Activated CD4-positive, alpha-beta T cell treated with anti-CD3 and anti-CD28 coated beads for 1 hour (primary cell): ENCODE measurements around the gene MSH3.
"Not testable (repeated sequence)": the region's sequence is repeated elsewhere in the genome, so short reads cannot be mapped to it uniquely, and the experiment has no call there.

ENCODE experiments used
- DNase-seq: peaks from one replicate; pipeline ENCODE4 v3.0.0-alpha.2; 2020

The MSH3 gene

DNA sequence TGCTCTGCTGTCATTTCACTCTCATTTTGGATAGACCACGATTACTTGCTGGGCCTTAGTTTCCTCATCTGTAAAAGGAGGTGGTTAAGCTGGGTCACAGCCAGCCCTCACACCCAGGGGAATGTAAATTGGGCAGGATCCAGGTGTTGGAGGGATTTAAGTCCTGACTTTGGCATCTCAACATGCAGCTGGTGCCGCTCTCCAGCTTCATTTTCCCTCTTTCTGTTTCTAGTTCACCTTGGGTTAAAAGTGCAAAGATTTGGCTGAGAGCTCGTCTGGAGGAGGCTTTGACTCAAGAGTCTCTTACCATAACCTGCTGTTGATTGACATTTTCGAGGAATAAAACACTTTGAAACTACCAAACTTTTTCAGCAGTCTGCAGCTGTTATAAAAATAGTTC, 144.6 kb downstream of the MSH3 start:
- DNase-seq: no peak

DNA sequence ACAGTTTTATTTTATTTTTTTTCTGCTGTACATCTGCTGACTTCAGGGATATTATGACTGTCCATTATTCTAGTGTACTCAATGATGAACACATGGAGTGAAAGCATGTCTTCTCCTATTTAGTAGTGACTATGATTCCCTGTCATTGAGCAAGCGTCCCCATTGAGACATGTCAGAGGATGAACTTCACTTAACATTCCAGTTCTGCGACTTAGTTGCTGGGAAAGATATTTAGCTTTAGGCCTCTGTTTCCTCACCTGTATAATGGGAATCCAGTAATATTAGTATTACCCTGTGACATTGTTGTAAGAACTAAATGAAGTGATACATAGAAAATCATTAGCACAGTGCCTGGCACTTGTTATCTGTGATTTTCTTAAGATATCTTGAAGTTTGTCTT, 145.1 kb downstream of the MSH3 start:
- no peak for DNase-seq

DNA sequence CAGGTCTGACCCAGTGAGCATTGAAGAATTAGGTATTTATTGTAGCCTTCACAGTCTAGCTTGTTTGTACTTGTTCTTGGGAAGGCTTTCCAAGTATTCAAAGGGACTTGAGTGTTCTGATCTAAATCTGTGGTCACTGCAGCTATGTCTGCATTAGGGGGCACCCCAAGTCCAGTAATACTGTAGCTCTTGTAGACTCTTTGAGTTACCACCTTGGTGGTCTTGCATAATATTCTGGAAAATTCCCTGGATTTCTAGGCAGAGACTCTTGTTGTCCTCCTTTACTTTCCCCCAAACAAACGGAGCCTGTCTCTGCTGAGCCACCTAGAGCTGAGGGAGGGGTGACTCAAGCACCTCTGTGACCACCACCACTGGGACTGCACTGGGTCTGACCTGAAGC, 149.9 kb downstream of the MSH3 start:
- no peak for DNase-seq

DNA sequence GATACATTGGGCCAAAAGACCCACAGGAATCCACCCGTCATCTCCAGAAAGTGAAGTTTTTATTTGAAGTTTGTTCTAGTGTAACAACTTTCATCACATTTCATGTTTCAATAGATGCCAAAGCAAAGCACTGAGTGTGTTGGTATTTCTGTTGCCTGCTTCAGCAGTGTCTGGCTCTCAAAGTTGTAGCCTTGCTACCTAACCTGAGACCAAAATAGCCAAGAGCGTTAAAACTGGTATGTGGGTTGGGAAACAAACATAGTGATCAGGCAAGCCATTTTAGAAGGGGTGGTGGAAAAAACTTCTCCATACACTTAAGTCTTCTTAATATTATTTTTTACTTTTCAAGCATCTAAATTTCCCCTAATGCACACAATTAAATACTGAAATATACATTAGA, 150.6 kb downstream of the MSH3 start:
- no peak for DNase-seq

DNA sequence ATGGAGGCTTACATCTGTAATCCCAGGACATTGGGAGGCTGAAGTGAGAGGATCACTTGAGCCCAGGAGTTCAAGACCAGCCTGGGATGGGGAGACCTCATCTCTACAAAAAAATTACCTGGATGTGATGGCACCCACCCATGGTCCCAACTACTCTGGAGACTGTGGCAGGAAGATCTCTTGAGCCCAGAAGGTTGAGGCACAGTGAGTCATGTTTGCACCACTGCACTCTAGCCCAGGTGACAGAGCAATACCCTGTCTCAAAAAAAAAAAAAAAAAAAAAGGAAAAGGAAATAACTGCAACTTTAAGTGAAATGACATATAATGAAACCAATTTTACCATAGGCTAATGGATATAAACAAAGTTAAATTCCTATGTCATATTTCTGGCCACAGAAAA, 152.5 kb downstream of the MSH3 start:
- DNase-seq: no peak

DNA sequence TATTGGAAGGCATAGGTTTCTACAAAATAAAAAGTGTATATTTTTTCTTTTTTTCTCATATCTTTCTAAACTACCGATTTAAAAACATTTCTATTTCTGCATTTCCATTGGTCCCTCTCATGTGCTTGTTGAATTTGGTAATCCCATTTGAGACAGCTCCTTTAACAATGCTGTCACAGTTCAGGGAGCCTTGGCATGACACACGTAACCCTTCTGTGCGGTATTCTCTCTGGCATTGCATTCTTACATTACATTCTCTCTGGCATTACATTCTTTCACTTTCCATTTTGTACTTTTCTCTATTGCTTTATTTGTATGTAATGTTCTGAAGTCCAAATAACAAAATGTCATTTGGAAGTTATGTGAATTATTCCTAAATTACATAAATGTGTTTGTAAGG, 155.0 kb downstream of the MSH3 start:
- DNase-seq: no peak

DNA sequence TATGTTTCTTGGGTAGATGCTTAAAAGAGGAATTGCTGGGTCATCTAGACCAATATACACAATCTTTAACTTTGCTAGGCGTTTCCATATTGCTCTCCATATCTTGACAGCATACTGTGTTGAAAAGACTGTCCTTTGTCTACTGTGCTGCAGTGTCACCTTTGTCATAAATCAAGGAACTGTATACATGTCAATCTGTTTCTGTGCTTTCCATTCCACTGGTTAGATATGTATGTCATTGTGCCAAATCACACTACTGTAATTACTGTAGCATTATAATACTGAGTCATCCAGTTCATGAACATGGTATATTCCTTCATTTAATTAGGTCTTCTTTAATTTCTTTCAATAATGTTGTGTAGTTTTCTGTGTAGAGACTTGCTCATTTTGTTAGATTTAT, 156.0 kb downstream of the MSH3 start:
- DNase-seq: no peak

DNA sequence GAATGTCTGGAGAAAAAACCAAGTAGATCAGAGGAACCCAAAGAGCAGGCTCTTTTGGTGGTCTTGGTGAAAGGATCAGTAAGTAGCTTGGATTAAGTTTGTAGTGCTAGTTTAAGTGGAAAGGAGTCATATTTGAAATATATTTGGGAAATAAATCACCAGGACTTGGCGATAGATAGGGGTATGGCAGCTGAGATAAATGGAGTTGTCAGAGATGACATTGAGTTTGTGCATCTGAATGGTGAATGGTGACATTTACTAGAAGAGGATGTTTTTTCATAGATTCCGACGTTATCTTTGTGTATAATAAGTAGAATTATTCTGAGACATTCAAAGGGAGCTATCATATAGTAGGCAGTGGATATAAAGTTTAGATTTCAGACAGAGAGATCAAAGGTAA, 162.1 kb downstream of the MSH3 start:
- DNase-seq: no peak

DNA sequence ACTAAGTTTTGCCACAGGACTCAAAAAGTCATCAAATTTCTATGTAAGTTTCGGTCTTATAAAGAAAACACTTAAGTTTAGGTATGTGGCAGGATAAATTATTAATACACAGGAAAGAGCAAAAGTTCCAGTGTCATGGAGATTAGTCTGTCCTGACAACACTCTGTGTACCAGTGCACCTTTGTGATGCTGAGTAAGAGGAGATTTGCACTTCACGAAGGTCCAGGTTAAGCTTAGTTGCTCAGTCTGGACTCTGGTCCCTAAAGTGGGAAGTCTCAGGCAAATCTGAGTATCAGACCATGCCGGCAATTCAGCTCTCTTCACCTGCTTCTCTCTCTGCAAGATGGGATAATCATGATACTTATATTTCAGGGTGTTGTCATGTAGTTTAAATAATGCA, 166.2 kb downstream of the MSH3 start:
- no peak for DNase-seq

DNA sequence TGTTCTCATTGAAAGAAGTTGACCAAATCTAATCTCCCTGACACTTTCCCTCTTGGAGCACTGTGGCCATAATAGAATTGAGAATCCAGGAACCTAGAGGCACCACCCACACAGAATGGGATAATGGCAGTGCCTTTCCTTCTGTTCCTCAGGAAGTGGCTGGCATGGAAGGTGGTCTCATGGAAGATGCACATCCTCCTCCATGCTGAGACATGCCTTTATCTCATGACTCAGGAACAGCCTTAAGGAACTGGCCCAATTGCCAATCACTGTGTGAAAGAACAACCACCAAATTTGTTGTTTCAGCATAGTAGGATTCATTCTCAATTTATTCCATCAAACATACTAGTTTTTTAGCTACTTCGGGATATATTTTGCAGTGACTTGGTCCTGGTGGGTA, 168.2 kb downstream of the MSH3 start:
- no peak for DNase-seq

DNA sequence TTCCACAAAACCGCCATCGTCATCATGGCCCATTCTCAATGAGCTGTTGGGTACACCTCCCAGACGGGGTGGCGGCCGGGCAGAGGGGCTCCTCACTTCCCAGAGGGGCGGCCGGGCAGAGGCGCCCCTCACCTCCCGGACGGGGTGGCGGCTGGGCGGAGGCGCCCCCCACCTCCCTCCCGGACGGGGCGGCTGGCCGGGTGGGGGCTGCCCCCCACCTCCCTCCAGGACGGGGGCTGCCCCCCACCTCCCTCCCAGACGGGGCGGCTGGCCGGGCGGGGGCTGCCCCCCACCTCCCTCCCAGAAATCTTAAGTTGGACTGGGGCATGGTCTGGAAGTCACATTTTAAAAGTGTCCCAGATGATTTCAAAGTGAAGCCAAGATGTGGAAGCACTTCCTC, 169.7 kb downstream of the MSH3 start:
- not testable (repeated sequence) for DNase-seq

DNA sequence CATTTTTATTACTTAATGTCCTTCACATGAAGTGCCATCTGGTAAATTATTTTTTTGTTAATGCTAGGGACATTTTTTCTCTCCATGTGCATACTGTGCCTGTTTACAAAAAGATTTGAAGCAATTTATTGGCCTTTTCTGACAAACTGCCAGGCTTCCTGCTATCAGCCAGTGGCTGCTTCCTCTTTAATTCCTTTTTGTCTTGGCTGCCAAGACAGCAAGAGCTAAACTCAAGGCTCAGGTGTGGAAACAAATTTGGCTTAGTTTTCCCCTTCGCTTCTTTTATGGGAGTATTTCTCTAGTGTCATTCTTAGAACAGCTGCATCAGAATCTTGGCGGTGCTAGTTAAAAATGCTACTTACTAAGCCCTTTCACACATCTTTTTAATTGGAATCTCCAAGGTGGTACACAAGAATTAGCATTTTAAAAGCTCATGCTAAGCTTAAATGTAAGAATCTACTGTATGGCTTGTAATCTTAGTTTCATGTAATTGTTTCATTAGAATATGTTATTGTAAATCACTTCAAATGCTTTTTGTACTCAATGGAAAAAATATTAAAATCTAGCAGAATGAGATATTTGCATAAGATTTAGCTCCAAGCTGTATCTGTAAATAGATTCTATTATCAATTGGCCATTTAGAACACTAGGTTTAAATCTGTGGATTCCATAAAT, 171.5 kb downstream of the MSH3 start:
- DNase-seq: no peak

DNA sequence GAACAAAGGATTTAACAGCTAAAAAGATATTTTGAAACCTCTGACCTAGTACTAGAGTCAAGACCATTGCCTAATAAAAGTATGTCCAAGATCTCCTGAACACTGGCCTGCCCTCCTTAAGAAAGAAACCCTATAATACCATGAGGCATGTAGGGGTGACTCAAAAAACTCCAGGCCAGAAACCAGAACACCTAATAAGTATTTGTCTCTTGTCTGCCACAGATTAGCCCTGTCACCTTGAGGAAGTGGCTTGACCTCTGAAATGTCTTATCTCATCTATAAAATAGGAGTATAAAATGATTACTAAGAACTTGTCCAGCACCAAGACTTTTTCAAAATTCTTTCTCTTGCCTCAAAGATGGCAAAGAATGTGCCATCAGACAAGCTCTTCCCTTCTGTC, 180.3 kb downstream of the MSH3 start:
- no peak for DNase-seq

DNA sequence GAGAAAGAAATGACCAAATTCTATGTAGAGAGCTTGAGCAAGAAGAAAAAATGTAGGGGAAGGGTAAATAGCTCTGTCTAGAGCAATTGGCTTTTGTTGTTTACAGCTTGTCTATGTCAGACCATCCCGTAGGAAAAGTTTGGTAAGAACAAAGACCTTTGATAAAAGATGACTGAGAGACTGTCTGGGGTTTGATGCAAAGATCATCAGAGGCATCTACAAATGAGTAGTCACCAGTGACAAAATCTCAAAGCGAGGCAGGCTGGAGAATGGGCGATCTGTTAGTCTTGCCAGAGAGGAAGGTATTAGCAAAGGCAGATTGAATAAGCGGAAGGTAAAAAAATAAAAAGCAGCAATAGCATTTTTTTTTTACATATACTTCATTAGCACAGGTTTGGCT, 180.7 kb downstream of the MSH3 start:
- DNase-seq: no peak

DNA sequence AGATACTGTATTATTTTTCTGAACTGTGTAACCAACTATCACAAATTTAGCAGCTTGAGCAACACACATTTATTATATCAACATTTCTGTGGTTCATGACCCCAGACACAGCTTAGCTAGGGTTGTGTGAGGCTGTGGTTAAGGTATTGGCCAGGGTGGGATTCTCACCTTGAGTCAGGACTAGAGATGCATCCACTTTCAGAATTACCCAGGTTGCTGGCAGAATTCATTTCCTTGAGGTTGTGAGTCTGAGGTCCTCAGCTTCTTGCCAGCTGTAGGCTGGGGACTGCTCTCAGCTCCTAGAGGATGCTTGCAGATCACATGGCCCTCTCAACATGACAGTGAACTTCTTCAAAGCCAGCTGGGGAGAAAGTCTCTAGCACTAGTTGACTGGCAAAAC, 183.2 kb downstream of the MSH3 start:
- DNase-seq: no peak

DNA sequence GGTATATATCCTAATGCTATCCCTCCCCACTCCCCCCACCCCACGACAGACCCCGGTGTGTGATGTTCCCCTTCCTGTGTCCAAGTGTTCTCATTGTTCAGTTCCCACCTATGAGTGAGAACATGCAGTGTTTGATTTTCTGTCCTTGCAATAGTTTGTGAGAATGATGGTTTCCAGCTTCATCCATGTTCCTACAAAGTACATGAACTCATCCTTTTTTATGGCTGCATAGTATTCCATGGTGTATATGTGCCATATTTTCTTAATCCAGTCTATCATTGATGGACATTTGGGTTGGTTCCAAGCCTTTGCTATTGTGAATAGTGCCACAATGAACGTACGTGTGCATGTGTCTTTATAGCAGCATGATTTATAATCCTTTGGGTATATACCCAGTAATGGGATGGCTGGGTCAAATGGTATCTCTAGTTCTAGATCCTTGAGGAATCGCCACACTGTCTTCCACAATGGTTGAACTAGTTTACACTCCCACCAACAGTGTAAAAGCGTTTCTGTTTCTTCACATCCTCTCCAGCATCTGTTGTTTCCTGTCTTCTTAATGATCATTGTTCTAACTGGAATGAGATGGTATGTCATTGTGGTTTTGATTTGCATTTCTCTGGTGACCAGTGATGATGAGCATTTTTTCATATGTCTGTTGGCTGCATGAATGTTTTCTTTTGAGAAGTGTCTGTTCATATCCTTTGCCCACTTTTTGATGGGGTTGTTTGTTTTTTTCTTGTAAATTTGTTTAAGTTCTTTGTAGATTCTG, 186.8 kb downstream of the MSH3 start:
- DNase-seq: not testable (repeated sequence)

DNA sequence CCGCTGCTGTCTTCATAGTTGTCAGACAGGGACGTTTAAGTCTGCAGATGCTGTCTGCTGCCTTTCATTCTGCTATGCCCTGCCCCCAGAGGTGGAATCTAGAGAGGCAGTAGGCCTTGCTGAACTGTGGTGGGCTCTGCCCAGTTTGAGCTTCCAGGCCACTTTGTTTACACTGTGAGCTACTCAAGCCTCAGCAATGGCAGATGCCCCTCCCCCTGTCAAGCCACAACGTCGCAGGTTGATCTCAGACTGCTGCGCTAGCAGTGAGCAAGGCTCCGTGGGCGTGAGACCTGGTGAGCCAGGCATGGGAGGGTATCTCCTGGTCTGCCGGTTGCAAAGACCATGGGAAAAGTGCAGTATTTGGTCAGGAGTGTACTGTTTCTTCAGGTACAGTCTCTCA, 192.0 kb downstream of the MSH3 start:
- not testable (repeated sequence) for DNase-seq

DNA sequence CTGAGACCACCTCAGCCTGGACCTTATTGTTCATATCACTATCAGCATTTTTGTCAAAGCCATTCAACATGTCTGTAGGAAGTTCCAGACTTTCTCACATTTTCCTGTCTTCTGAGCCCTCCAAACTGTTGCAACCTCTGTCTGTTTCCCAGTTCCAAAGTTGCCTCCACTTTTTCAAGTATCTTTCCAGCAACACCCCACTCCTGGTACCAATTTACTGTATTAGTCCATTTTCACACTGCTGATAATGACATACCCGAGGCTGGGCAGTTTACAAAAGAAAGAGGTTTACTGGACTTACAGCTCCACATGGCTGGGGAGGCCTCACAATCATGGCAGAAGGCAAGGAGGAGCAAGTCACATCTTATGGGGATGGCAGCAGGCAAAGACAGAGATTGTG, 195.7 kb downstream of the MSH3 start:
- DNase-seq: not testable (repeated sequence)

DNA sequence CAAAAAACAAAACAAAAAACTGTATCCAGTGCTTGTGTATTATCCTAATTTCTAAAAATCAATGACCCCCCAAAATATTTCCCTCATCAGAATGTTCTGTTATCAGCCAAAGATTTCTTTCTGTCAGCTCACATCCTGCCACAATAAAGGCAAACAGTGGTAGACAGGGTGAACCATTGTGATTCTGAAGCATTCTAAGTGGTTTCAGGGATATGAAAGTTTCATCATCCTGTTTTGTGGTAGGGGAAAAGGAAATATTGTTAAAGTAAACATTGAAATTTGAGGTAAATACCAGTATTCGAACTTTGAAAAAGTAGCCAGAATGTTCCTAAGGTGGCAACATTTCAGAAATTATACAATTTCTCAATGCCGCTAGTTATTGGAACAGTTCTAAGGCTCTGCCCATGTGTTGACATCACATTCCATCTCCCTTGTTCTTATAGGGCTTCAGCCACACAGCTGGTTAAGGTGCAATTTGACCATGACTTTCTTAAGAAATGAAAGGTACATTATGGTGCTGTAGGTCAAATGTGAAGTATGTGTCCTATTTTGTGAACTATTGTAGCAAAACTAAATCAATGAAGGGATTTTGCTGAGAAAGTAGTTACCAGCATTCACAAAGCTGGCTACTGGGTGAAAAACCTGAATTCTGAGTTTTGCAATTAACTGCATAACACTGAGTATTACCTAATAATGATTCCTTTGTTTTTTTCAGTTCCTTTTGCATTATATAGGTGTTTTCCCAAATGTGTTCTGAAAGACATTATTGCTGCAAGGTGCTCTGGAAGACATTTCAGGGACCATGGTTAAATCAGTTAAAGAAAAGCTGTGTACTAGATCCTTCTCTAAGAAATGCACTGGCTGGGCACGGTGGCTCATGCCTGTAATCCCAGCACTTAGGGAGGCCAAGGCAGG, 198.1 kb downstream of the MSH3 start:
- no peak for DNase-seq

DNA sequence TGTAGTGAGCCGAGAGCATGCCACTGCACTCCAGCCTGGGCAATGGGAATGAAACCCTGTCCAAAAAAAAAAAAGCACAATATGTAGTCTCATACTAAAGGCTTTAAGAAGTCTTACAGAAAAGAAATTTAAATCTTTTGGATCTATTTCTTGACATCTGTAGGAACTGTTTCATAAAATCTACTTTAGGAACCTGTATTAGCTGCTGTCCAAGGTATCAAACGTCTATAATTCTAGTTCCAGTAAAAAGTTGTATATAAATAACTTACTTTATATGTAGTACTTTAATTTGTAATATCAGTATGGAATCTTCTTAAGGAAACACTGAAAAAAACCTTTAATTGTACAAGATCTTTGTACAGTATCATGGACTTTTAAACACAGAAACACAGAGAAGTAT, 199.0 kb downstream of the MSH3 start:
- no peak for DNase-seq

DNA sequence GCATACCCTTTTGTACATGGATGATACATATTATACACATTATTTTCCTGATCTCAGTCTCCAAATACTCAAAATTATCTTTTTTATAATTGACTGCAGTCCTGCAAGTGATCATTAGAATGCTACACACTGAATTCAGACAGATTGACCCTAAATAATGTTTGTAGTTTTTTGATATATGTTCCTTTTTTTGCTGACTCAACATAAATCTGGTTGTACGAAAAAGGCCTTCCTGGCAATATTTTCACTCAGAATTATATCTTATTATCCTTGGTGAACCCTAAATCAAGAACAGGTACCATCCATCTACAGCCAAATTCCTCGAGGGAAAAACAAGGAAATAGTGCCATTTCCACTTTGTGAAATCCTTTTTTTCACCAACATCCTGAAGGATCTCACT, 200.1 kb downstream of the MSH3 start:
- DNase-seq: no peak

DNA sequence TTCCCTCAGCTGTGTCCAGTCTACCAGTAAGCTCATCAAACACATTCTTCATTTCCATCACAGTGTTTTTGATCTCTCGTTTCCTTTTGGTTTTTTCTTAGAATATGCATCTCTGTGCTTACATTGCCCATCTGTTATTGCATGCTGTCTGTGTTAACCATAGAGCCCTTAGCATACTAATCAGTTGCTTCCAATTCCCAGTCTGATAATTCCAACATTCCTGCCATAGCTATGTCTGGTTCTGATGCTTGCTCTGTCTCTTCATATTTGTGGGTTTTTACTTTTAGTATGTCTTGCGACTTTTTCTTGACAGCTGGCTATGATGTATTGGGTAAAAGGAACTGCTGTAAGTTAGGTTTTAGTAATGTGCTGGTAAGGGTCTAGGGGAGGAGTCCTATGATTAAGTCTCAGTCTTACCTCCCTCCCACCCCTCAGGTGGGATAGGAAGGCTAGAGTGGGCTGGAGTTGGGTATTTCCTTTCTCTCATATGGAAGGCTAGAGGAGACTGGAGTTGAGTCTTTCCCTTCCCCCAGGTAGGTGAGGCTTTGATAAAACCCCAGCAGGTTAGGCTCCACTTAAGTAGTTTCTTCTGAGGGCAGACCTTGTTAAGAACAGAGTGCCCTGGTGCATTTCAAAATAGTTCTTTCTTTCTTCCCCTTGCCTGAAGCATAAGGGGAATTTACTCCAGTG, 206.6 kb downstream of the MSH3 start:
- DNase-seq: no peak

DNA sequence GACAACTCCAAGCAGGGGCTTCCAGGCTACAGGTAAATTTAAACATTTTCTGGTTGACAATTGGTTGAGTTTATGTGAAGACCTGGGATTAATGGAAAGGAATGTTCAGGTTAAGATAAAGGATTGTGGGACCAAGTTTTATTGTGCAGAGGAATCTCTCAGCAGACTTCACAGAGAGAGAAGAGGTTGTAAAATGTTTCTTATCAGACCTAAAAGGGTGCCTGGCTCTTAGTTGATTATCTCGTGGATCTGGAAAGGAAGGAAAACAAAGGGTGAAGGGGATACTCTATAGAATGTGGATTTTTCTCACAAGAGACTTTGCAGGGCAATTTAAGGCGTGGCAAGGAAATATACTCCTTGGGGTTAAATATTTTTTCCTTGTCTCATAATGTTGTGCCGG, 209.3 kb downstream of the MSH3 start:
- no peak for DNase-seq
